LNCAP (cell line): ENCODE measurements around the gene HDAC10.

Experiments
- CTCF ChIP-seq: fragments of 450-650 bp; IDR thresholded peaks from 2 replicates; pipeline ENCODE4 v1.5.1; 2017; ENCODE audit warnings: mild to moderate bottlenecking

HDAC10 gene

GRCh38 chr22:50281957-50282356 lies 30.9 kb upstream of the HDAC10 start:
- no peak for TF ChIP-seq CTCF

- TF ChIP-seq CTCF = no peak
Measured at GRCh38 chr22:50281384-50281760, 30.3 kb upstream of the HDAC10 start.

- no peak for TF ChIP-seq CTCF
Measured at GRCh38 chr22:50280708-50281383, 29.8 kb upstream of the HDAC10 start.

- TF ChIP-seq CTCF = no peak
Measured at GRCh38 chr22:50280022-50280707, 29.1 kb upstream of the HDAC10 start.

- no peak for TF ChIP-seq CTCF
Measured at GRCh38 chr22:50278956-50279619, 28.0 kb upstream of the HDAC10 start.

- no peak for TF ChIP-seq CTCF
Measured at GRCh38 chr22:50278461-50278860, 27.4 kb upstream of the HDAC10 start.

GRCh38 chr22:50277761-50278160 lies 26.7 kb upstream of the HDAC10 start:
- TF ChIP-seq CTCF = no peak
